H54 (cell line): ENCODE data around the gene ZFYVE28.
"Not testable (repeated sequence)": the region's sequence is repeated elsewhere in the genome, so short reads cannot be mapped to it uniquely, and the experiment has no call there.

ENCODE experiments used
- DNase-seq: peaks from one replicate; pipeline ENCODE4 v3.0.0; 2011; ENCODE audit warnings: low spot score, mixed read lengths; ENCODE audit not compliant: insufficient read length
- FAIRE-seq: peaks from 3 replicates; lab custom pipeline; 2011; peaks lifted over from hg19 to GRCh38; lab: Jason Lieb, UNC
- POLR2A ChIP-seq: IDR thresholded peaks from 2 replicates; pipeline ENCODE4 v1.6.1; 2011; ENCODE audit warnings: low read depth, mild to moderate bottlenecking, low read length

Gene ZFYVE28

GRCh38 chr4:2284161-2284933, 134.1 kb downstream of the ZFYVE28 start:
- no peak for FAIRE-seq

DNA sequence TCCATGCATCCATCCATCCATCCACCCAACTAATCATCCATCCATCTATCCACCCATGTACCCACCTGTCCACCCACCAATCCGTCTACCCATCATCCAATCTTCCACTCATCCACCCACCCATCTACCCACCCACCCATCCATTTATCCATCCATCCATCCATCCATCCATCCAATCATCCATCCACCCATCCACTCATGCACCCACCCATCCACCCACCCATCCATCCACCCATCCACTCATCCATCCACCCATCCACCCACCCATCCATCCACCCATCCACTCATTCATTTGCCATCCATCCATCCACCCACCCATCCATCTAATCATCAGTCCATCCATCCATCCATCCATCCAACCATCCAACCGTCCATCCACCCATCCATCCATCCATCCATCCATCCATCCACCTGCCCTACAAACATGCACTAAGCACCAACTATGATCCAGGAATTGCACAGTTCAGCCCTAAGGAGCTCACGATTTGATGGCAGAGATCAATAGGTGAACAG, 135.2 kb downstream of the ZFYVE28 start:
- DNase-seq = no peak
- no peak for FAIRE-seq
- TF ChIP-seq POLR2A = no peak

More at GRCh38 chr4:2284161-2284933, 134.1 kb downstream of the ZFYVE28 start:
- TF ChIP-seq POLR2A = no peak
- no peak for DNase-seq

- no peak for DNase-seq
- FAIRE-seq = no peak
Observed at GRCh38 chr4:2281575-2282343, 136.7 kb downstream of the ZFYVE28 start.

GRCh38 chr4:2280531-2281300, 137.7 kb downstream of the ZFYVE28 start:
- no peak for FAIRE-seq
- no peak for DNase-seq
- no peak for TF ChIP-seq POLR2A

More at GRCh38 chr4:2281575-2282343, 136.7 kb downstream of the ZFYVE28 start:
- TF ChIP-seq POLR2A = no peak

- DNase-seq = no peak
- no peak for FAIRE-seq
- TF ChIP-seq POLR2A = no peak
Observed at GRCh38 chr4:2277956-2278355, 140.5 kb downstream of the ZFYVE28 start.

DNA sequence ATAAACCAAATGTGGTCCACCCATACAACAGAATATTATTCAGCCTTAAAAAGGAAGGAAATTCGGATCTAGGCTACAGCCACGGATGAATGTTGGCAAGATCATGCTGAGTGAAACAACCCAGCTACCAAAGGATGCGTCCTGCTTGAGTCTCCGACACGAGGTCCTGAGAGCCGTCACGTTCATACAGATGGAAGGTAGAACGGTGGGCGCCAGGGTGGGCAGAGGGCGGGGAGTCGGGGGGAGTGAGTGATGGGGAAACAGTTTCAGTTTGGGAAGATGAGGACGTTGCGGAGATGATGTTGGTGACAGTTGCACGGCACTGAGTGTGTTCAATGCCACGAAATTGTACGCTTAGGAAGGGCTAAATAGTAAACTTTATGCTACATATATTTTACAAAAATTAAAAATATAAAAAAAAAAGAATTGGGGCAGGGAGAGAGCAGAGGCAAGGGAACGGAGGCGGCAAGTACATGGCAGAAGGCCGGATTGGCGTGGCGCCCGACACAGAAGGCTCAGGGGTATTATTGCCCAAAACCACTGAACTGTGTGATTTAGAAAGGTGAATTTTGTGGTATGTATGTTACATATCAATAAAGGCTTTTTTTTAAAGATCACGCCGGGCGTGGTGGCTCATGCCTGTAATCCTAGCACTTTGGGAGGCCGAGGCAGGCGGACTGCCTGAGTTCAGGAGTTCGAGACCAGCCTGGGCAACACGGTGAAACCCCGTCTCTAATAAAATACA, 141.7 kb downstream of the ZFYVE28 start:
- FAIRE-seq = no peak
- DNase-seq = no peak
- TF ChIP-seq POLR2A = no peak

- no peak for TF ChIP-seq POLR2A
- no peak for FAIRE-seq
- no peak for DNase-seq
Observed at GRCh38 chr4:2275546-2276251, 142.7 kb downstream of the ZFYVE28 start.

DNA sequence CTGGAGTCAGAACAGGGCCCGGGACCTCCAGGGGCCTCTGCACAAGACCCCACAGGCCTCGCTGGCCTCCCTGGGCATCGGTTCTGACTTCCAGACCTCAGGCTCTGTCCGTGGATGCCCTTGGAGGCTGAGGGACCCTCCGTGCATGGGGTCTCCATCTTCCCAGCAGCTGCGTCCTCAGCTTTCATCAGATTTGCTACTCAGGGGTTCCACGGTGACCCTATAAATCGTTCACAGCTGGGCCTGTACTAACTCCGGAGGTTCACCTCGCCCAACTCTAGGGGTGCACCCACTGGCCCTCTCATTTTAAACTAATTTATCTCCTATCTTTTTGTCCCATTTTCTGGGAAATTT, 143.4 kb downstream of the ZFYVE28 start:
- not testable (repeated sequence) for DNase-seq, FAIRE-seq

DNA sequence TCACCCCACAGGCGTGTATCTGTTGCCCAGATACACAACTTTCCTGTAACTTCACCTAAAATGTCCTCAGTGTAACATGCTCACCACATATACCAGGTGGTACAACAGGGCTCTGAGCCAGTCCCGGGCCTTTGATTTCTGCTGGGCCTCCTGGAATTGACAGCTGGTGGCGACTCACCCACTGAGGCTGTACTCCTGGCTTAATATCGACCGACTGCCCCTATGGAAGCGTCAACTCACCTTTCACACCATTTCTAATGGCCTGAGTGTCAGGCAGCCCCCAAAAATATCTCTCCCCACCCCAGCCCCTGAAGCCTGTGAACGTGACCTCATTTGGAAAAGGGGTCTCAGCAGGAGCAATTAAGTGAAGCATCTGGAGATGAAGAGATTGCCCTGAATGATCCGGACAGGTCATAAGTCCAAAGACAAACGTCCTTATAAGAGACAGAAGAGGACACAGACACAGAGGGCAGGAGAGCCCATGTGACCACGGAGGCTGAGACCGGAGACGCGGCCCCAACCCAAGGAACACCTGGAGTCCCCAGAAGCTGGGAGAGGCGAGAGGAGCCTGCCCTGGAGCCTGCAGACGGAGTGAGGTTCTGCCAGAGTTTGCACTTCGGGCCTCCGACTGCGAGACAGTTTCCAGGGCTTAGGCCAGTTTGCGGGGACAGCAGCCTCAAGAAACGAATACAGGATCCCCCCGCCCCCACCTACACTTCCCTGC, 144.0 kb downstream of the ZFYVE28 start:
- TF ChIP-seq POLR2A = no peak
- DNase-seq = no peak
- no peak for FAIRE-seq

- no peak for FAIRE-seq
- DNase-seq = no peak
- no peak for TF ChIP-seq POLR2A
Observed at GRCh38 chr4:2273657-2274319, 144.7 kb downstream of the ZFYVE28 start.

GRCh38 chr4:2273221-2273620, 145.2 kb downstream of the ZFYVE28 start:
- TF ChIP-seq POLR2A = no peak
- DNase-seq (no peak), FAIRE-seq (no peak)

DNA sequence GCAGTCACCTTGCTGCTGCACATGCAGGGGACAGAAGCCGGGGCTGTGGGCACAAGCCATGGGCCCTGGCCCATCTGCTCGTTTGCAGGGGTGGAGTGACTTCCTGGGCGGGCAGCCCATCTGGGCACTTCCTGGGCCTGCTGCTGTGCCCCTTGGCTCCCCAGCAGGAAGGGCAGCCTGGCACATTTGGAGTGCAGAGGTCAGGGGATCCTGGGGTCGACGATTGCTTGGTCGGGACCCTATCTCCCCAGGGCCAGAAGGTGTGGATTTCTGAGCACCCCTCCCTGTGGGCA, 145.7 kb downstream of the ZFYVE28 start:
- no peak for DNase-seq
- no peak for TF ChIP-seq POLR2A
- no peak for FAIRE-seq
